Non-pigmented ciliary epithelial cell (primary cell): ENCODE data around the gene KAT8.

Source experiments
- DNase-seq: peaks from one replicate; pipeline ENCODE4 v3.0.0-alpha.2; 2010; ENCODE audit warnings: low read depth

KAT8 gene

GRCh38 chr16:31117384-31118222 lies at the start of gene KAT8:
KAT8 (plus strand) TSS chr16:31117664; CDS start chr16:31117682, 18 bp downstream.
- peak; percentile 91 for DNase-seq

DNA sequence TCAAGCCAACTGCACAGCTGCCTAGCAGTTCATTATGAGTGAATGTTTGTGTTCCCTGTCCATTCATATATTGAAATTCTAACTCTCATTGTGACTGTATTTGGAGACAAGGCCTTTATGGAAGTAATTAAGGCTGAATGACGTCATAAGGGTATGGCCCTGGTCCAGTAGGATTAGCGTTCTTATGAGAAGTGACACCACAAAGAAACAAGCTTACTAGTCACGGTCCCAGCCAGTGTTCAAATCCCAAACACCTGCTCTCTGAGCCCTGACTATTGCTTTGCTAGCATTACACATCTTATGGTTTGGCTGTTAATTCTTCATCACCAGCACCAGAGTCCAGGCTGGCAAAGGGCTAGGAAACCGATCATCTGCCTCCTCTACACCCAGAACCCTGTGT lies 45.6 kb upstream of the KAT8 start:
- DNase-seq = peak; percentile 64

GRCh38 chr16:31072540-31073141 lies 44.8 kb upstream of the KAT8 start:
- DNase-seq = no peak

DNA sequence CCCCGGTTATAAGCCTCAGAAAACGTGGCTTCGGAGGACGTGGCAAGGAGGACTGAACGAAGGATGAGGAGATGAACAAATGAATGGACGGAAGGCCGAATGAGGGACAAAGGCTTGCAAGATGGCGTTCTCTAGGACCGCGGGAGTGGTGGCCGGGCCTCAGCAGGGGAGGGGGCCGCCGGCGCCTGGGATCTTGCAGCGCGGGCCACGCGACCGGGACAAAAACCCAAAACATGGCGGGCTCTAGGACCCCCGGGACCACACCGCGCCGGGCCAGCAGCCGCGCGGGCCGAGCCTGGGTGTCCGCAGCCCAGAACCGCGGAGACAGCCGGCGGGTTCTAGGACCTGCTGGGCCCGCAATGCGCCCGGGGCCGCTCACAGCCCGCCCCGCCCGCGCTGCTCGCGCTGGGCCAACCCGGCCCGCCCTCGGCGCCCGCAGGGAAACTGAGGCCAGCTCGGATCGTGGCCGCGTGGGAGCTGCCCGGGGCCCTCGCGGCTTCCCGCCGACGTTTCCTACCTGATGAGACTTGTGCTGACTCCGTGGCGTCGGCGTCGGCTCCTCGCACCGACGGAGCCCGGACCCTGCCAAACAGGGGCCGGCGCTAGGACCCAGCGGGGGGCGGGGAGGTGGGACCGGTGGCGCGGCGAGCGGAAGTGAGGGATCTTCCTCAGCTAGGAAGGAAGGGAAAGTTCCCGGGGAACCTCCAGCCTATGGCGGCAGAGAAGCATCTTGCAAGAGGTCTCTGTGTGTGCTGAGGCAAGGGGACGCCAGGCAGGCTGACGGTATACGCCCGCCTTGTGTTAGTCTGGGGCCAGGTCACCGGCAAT lies 44.1 kb upstream of the KAT8 start:
- no peak for DNase-seq

DNA sequence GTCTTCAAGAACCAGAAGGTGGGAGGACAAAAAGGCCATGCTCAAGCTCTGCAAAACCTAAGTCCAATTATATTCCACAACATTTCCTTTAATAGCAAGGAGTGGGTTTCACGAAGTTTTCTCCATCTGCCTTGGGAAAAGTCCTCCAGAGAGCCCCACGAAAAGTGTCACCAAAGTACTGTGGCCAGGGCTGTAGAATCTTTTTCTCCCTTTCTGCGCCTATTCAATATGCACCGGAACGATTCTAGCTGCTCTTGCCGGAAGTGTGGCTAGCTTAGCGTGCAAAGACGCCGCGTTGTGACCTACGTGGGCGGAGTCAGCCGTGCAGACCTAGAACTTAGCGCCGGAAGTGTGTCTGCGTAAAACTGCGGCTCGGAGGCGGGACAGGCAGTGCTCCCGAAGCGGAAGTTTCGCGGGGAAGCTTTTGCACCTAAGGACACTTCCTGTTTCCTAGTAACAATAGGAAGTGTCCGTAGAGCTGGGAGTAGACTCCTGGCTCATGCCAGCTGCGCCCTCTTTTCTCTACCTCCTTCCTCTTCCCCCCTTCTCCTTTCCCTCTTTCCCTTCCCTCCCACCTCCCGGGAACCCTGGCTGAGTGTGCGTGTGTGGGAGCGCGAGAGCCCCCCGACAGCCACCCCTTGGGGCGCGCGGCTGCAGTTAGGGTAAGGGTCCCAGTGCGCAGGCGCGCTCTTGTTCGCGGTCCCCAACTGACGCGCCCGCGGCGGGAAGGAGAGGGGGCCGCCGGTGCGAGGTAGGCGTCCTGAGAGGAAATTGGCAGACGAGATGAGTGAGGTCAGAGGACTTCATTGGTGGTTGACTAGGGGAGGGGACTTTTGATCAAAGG lies 43.3 kb upstream of the KAT8 start, which contains the start of the genes ZNF646 and ZNF668:
TSS of gene ZNF646 (plus strand) at position 453 of the 844 bp plus-strand sequence. CDS start 1,903 bp downstream, outside the sequence.
TSS of gene ZNF668 (minus strand) at position 271 of the 844 bp plus-strand sequence. CDS start 9,781 bp downstream, outside the sequence.
- DNase-seq = peak; percentile 97

DNA sequence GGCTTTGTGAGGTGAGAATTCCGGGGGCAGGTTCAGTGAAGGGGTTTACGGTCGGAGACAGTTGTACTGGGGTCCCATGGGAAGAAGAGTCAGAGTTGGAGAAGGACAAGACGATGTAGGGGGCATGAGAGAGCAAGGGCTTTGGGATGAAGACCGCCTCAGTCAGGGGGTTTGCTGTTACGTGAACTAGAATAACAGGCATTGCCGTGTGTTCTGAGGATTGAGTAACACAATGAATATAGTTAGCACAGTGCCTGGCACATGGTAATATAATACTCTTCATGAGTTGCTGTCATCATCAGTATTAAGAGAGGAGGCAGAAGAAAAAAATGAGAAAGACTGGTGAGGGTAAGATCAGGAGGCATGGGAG lies 42.7 kb upstream of the KAT8 start:
- DNase-seq = no peak

DNA sequence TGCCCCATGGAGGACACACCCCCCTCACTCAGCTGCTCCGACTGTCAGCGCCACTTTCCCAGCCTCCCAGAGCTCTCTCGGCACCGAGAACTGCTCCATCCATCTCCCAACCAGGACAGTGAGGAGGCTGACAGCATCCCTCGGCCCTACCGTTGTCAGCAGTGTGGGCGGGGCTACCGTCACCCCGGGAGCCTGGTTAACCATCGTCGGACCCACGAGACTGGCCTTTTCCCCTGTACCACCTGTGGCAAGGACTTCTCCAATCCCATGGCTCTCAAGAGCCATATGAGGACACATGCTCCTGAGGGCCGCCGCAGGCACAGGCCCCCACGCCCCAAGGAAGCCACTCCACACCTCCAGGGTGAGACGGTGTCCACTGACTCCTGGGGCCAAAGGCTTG lies 41.1 kb upstream of the KAT8 start:
- DNase-seq = no peak

DNA sequence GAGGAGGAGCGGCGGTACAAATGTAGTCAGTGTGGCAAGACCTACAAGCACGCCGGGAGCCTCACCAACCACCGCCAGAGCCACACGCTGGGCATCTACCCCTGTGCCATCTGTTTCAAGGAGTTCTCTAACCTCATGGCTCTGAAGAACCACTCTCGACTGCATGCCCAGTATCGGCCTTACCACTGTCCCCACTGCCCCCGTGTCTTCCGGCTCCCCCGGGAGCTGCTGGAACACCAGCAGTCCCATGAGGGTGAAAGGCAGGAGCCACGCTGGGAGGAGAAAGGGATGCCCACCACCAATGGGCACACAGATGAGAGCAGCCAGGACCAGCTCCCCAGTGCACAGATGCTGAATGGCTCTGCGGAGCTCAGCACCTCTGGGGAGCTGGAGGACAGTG lies 40.4 kb upstream of the KAT8 start:
- no peak for DNase-seq

GRCh38 chr16:31077592-31078396 lies 39.7 kb upstream of the KAT8 start:
- no peak for DNase-seq

DNA sequence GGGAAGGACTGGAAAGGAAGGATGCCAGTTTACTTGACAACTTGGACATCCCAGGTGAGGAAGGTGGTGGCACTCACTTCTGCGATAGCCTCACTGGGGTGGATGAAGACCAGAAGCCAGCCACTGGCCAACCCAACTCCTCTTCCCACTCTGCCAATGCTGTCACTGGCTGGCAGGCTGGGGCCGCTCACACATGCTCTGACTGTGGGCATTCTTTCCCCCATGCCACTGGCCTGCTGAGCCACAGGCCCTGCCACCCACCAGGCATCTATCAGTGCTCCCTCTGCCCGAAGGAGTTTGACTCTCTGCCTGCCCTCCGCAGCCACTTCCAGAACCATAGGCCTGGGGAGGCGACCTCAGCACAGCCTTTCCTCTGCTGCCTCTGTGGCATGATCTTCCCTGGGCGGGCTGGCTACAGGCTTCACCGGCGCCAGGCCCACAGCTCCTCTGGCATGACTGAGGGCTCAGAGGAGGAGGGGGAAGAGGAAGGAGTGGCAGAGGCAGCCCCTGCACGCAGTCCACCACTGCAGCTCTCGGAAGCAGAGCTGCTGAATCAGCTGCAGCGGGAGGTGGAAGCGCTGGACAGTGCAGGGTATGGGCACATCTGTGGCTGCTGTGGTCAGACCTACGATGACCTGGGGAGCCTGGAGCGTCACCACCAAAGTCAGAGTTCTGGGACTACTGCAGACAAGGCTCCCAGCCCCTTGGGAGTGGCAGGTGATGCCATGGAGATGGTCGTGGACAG lies 38.7 kb upstream of the KAT8 start:
- DNase-seq = no peak

GRCh38 chr16:31079342-31079944 lies 38.0 kb upstream of the KAT8 start:
- no peak for DNase-seq

GRCh38 chr16:31080035-31080629 lies 37.3 kb upstream of the KAT8 start:
- no peak for DNase-seq

DNA sequence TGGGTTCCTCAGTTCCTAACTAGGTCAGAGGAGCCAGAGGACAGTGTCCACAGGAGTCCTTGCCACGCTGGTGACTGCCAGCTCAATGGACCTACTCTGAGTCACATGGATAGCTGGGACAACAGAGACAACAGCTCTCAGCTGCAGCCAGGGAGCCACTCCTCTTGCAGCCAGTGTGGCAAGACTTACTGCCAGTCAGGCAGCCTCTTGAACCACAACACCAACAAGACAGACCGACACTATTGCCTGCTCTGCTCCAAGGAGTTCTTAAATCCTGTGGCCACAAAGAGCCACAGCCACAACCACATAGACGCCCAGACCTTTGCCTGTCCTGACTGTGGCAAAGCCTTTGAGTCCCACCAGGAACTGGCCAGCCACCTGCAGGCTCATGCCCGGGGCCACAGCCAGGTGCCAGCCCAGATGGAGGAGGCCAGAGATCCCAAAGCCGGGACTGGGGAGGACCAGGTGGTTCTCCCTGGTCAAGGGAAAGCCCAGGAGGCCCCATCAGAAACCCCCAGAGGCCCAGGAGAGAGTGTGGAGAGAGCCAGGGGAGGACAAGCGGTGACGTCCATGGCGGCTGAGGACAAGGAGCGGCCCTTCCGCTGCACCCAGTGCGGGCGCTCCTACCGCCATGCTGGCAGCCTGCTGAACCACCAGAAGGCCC lies 36.6 kb upstream of the KAT8 start:
- no peak for DNase-seq

- no peak for DNase-seq
Measured at GRCh38 chr16:31081428-31082351, 35.8 kb upstream of the KAT8 start.

DNA sequence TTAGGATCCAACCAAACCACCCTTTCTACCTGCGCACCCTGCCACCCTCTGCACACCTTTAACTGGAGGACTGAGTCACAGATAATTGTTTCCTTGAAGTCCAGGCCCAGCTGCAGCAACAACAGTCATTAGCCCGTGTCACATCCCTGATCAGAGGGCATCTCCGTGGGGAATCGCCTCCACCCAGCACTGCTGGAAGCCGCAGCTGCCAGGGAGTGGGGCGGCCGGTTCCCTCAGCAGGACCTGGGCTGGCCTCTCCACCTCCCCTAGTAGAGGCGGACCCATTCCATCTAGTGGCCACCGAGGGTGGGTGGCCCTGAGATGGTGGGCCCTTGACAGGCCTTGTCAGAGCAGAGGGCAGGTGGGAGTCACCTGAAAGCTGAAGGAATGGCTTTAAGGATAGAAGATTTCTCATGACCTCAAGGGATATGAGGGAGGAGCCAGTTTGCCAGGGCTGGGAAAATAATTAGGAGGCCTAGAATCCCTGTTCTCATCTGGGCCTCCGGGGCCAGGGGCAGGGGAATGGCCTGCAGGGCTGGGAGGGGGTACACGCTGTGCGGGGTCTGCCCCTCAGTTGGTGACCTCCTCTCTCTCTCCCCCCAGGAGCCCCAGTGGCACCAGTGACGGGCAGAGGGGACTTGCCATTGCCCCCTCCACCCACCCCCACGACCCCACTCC lies 35.0 kb upstream of the KAT8 start:
- no peak for DNase-seq

DNA sequence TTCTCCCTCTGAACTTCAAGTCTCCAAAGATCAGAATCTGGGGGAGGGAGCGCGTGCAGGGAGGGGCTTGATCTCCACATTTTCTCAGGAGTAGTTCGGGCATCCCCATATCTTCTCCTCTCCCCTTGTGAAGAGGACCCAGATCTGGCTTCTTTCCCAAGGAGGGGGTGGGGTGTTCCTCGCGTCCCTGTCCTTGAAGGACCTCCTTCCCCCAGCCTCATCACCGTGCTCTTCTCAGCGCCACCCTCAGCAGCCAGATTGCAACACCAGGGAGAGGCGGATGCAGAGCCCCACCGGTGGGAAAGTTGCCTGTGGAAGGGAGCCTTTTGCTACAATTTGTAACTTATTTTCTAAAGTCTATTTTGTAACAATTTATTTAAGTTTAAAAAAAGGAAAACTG lies 34.4 kb upstream of the KAT8 start:
- no peak for DNase-seq

- DNase-seq = no peak
Measured at GRCh38 chr16:31083556-31083955, 33.9 kb upstream of the KAT8 start.
